Lung microvascular endothelial cell (primary cell): ENCODE measurements around the gene NKTR. TPM values are rescaled to one million over a fixed set of nuclear protein-coding genes. Genes with fewer than 3 reads are reported as not detected.
A peak's percentile ranks its signal among the peaks of the same experiment; 100 is the strongest.

ENCODE experiments used
- DNase-seq, 2 donors: peaks; one replicate each; pipeline versions ENCODE4 v3.0.0 to v3.0.0-alpha.2; 2010; ENCODE audit warnings: low read depth in 2 of 2
- total RNA-seq: library from RNA; depleted of rRNA; stranded (reverse); fragments of >200 nt; gene quantifications from 2 replicates; pipeline ENCODE4 v1.2.1, GENCODE V29; 2014

Gene NKTR
- total RNA-seq, 1 donor from 2014 or later: 46.0 TPM

- no peak for DNase-seq
Measured at GRCh38 chr3:42661593-42662022, 61.1 kb downstream of the NKTR start.

- DNase-seq: no peak
Measured at GRCh38 chr3:42662037-42662812, 61.7 kb downstream of the NKTR start.

GRCh38 chr3:42662813-42663535, 62.5 kb downstream of the NKTR start:
- DNase-seq: no peak

GRCh38 chr3:42663581-42664437, 63.3 kb downstream of the NKTR start:
- DNase-seq: no peak

GRCh38 chr3:42664438-42664803, 63.9 kb downstream of the NKTR start:
- DNase-seq: no peak

GRCh38 chr3:42665050-42665878, 64.8 kb downstream of the NKTR start:
- DNase-seq: no peak

GRCh38 chr3:42666022-42666421, 65.5 kb downstream of the NKTR start:
- DNase-seq: no peak

- DNase-seq: no peak
Measured at GRCh38 chr3:42666577-42666998, 66.1 kb downstream of the NKTR start.

GRCh38 chr3:42667096-42667522, 66.6 kb downstream of the NKTR start:
- no peak for DNase-seq

- DNase-seq: no peak
Measured at GRCh38 chr3:42667523-42668412, 67.3 kb downstream of the NKTR start.

- DNase-seq: no peak
Measured at GRCh38 chr3:42668413-42668760, 67.9 kb downstream of the NKTR start.

GRCh38 chr3:42668793-42669217, 68.3 kb downstream of the NKTR start:
- DNase-seq: peak in 1 of 2 donors; percentile 31

- DNase-seq: no peak
Measured at GRCh38 chr3:42670051-42670576, 69.6 kb downstream of the NKTR start.

- DNase-seq: no peak
Measured at GRCh38 chr3:42670670-42671069, 70.2 kb downstream of the NKTR start.

GRCh38 chr3:42672515-42672914, 72.0 kb downstream of the NKTR start:
- DNase-seq: no peak

GRCh38 chr3:42673082-42673481, 72.6 kb downstream of the NKTR start:
- no peak for DNase-seq

GRCh38 chr3:42674146-42674545, 73.7 kb downstream of the NKTR start:
- no peak for DNase-seq

- no peak for DNase-seq
Measured at GRCh38 chr3:42675909-42676308, 75.4 kb downstream of the NKTR start.

GRCh38 chr3:42678447-42678846, 78.0 kb downstream of the NKTR start:
- no peak for DNase-seq

- no peak for DNase-seq
Measured at GRCh38 chr3:42680271-42680670, 79.8 kb downstream of the NKTR start.
